PC-9 (cell line): Measurements from ENCODE around the gene TK1. TPM values are rescaled to one million over a fixed set of nuclear protein-coding genes. Genes with fewer than 3 reads are reported as not detected.

Experiments
- BruUV-seq: library from RNA; stranded (reverse); fragments of 400-500 nt; replicated peaks from 2 replicates; lab custom pipeline; 2021; lab: Mats Ljungman, UMichigan
- CTCF ChIA-PET: fragments of 300-600 bp; sonication (Branson Sonifier 250); formaldehyde crosslinking; loops from one replicate; lab custom pipeline; 2022; ENCODE audit warnings: antibody characterized with exemption; lab: Charles Lee
- POLR2A ChIA-PET: fragments of 300-600 bp; sonication (Branson Sonifier 250); formaldehyde crosslinking; loops from one replicate; lab custom pipeline; 2022; ENCODE audit warnings: antibody characterized with exemption; ENCODE audit not compliant: unreplicated experiment; lab: Charles Lee
- DNase-seq, 2 experiments: peaks; one replicate each; pipeline versions ENCODE4 v3.0.0 to v3.0.0-alpha.2; 2015 to 2022; ENCODE audit warnings: mixed read lengths in 1 of 2
- H2AFZ ChIP-seq: fragments of 200-600 bp; sonication (generic); 2 replicates; pipeline ENCODE4 v1.8.1; 2017; ENCODE audit warnings: antibody characterized with exemption
- H3F3A ChIP-seq: fragments of 200-600 bp; sonication (generic); 2 replicates; pipeline ENCODE4 v1.8.1; 2017; ENCODE audit warnings: antibody characterized with exemption, mild to moderate bottlenecking, low read depth; ENCODE audit not compliant: insufficient read depth
- H3K27ac ChIP-seq: fragments of 200-600 bp; sonication (generic); 2 replicates; pipeline ENCODE4 v1.6.1; 2016; ENCODE audit warnings: mixed run types
- H3K27me3 ChIP-seq: fragments of 200-600 bp; sonication (generic); 2 replicates; pipeline ENCODE4 v1.6.1; 2016; ENCODE audit warnings: low read depth, mixed run types; ENCODE audit not compliant: insufficient read depth
- H3K36me3 ChIP-seq: fragments of 200-600 bp; sonication (generic); 2 replicates; pipeline ENCODE4 v1.6.1; 2016; ENCODE audit warnings: low read depth, mixed run types
- H3K4me1 ChIP-seq: fragments of 200-600 bp; sonication (generic); replicated peaks from 2 replicates; pipeline ENCODE4 v1.6.1; 2016; ENCODE audit warnings: mixed run types; ENCODE audit not compliant: insufficient read depth
- H3K4me2 ChIP-seq: fragments of 200-600 bp; sonication (generic); 2 replicates; pipeline ENCODE4 v1.6.1; 2017; ENCODE audit warnings: mixed run types
- H3K4me3 ChIP-seq: fragments of 200-600 bp; sonication (generic); 2 replicates; pipeline ENCODE4 v1.6.1; 2016; ENCODE audit warnings: mixed run types
- H3K79me2 ChIP-seq: fragments of 200-600 bp; sonication (generic); 2 replicates; pipeline ENCODE4 v1.6.1; 2017; ENCODE audit warnings: low read depth, mixed run types
- H3K9me2 ChIP-seq: fragments of 200-600 bp; sonication (generic); 2 replicates; pipeline ENCODE4 v1.8.1; 2017; ENCODE audit warnings: mild to moderate bottlenecking; ENCODE audit not compliant: insufficient read depth
- H3K9me3 ChIP-seq: fragments of 200-600 bp; sonication (generic); 2 replicates; pipeline ENCODE4 v1.8.1; 2016; ENCODE audit warnings: low read depth; ENCODE audit not compliant: insufficient read depth
- H4K20me1 ChIP-seq: fragments of 200-600 bp; sonication (generic); 2 replicates; pipeline ENCODE4 v1.8.1; 2017; ENCODE audit not compliant: insufficient read depth
- EZH2 ChIP-seq: fragments of 200-600 bp; sonication (generic); IDR thresholded peaks from 2 replicates; pipeline ENCODE4 v1.8.0; 2017; ENCODE audit warnings: antibody characterized with exemption, low read depth
- intact Hi-C: fragments of 100-400 bp; cut with micrococcal nuclease; formaldehyde crosslinking; loops from one replicate; pipeline ENCODE4 v1.10.0; 2022; ENCODE audit not compliant: unreplicated experiment
- total RNA-seq: library from RNA; stranded (reverse); gene quantifications from 2 replicates; pipeline ENCODE4 v1.2.3, GENCODE V29; 2021
- TF ChIP-seq, protein P1 (sequence below): fragments of 200-600 bp; sonication (generic); conservative IDR thresholded peaks from 2 replicates; pipeline ENCODE4 v1.6.1; 2017; ENCODE audit warnings: mixed run types, antibody characterized with exemption, mild to moderate bottlenecking, moderate library complexity

Gene TK1
- total RNA-seq, 1 experiment from 2014 or later = 137 TPM

DNA sequence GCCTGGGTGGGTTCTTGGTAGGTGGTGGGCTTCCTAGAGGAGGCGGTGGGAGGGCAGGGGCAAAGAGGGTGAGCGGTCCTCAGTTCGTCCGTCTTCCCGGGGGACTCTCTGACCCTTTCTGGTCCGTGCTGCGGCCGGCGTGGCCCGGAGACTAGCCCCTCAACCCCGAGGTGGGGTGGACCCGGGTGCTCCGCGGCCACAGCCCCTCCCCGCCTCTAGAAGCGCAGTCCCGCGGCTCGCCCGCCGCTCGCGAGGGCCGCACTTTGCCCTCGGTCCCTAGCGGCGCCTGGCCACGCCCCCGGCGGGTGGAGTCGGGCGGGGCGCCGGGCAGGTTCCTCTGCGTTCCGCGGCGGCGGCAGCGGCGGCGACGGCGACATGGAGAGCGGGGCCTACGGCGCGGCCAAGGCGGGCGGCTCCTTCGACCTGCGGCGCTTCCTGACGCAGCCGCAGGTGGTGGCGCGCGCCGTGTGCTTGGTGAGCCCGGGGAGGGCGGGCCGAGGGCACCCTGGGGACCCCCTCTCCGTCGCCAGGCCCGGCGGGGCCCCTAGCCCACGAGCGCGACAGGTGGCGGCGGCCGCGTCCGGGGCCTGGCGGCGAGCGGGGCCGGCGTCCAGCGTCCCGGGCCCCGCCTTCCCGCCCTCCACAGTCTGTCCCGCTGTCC, 18.5 kb downstream of the TK1 start, which contains the start of gene SYNGR2:
Gene SYNGR2, plus strand, starts transcription at position 340 of the 661 bp plus-strand sequence. Its CDS starts 36 bp downstream, at position 376.
- H3K79me2 ChIP-seq = 0 out of 2 replicates have a peak, but pooled peaks cover 6% of the 10 kb centered on the region
- intact Hi-C loops = no loop called here
- DNase-seq = peak; percentile 55 to 89
- peaks cover 10% of the 10 kb centered on the region; the same call in 1 of the 2 replicates for H3K4me1 ChIP-seq
- POLR2A ChIA-PET = no interaction called here
- TF ChIP-seq EZH2 = no peak
- TF ChIP-seq, protein P1, sequence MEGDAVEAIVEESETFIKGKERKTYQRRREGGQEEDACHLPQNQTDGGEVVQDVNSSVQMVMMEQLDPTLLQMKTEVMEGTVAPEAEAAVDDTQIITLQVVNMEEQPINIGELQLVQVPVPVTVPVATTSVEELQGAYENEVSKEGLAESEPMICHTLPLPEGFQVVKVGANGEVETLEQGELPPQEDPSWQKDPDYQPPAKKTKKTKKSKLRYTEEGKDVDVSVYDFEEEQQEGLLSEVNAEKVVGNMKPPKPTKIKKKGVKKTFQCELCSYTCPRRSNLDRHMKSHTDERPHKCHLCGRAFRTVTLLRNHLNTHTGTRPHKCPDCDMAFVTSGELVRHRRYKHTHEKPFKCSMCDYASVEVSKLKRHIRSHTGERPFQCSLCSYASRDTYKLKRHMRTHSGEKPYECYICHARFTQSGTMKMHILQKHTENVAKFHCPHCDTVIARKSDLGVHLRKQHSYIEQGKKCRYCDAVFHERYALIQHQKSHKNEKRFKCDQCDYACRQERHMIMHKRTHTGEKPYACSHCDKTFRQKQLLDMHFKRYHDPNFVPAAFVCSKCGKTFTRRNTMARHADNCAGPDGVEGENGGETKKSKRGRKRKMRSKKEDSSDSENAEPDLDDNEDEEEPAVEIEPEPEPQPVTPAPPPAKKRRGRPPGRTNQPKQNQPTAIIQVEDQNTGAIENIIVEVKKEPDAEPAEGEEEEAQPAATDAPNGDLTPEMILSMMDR = no peak
- no peaks in the 10 kb centered on the region for H3K36me3 ChIP-seq
- H2AFZ ChIP-seq = peak within 1 kb of the TSS; percentile 58; the same call in 1 of the 2 replicates
- H3K4me2 ChIP-seq = peak within 1 kb of the TSS; percentile 81
- H3K4me3 ChIP-seq = peak within 1 kb of the TSS; percentile 67
- H3K27me3 ChIP-seq = no peaks in the 10 kb centered on the region
- CTCF ChIA-PET = interaction anchor here (0.6 to 1.1 kb wide), 3 partner anchors 18 to 873 kb away, joined by 4 to 7 read pairs (median 5); partner anchors contain the start of gene TK1
- no TSS peak for BruUV-seq
- peaks cover 7% of the 10 kb centered on the region; the same call in 1 of the 2 replicates for H4K20me1 ChIP-seq
- no peaks in the 10 kb centered on the region for H3K9me2 ChIP-seq
- no peak within 1 kb of the TSS for H3K27ac ChIP-seq
- H3F3A ChIP-seq = peaks cover 15% of the 10 kb centered on the region
- H3K9me3 ChIP-seq = no peaks in the 10 kb centered on the region

- intact Hi-C loops = no loop called here
- BruUV-seq = no TSS peak
Measured at GRCh38 chr17:78166416-78166815, 20.4 kb downstream of the TK1 start.

GRCh38 chr17:78164748-78165607, 21.9 kb downstream of the TK1 start:
- CTCF ChIA-PET = no interaction called here
- 0 out of 2 replicates have a peak, but pooled peaks cover 4% of the 10 kb centered on the region for H3K79me2 ChIP-seq
- H3K9me3 ChIP-seq = no peaks in the 10 kb centered on the region
- peaks cover 5% of the 10 kb centered on the region; the same call in 1 of the 2 replicates for H3K4me1 ChIP-seq
- H3K4me3 ChIP-seq = no peak overlapping the region
- POLR2A ChIA-PET = no interaction called here
- no TSS peak for BruUV-seq
- intact Hi-C loops = no loop called here
- H2AFZ ChIP-seq = no peak overlapping the region
- DNase-seq = no peak
- H3K4me2 ChIP-seq = no peak overlapping the region
- H3K36me3 ChIP-seq = no peaks in the 10 kb centered on the region
- no peaks in the 10 kb centered on the region for H3K9me2 ChIP-seq
- TF ChIP-seq EZH2 = no peak
- TF ChIP-seq, protein P1 = no peak
- peaks cover 6% of the 10 kb centered on the region for H3F3A ChIP-seq
- H4K20me1 ChIP-seq = peaks cover 6% of the 10 kb centered on the region; the same call in 1 of the 2 replicates
- no peak overlapping the region for H3K27ac ChIP-seq
- H3K27me3 ChIP-seq = no peaks in the 10 kb centered on the region

More at GRCh38 chr17:78166416-78166815, 20.4 kb downstream of the TK1 start:
- ChIA-PET POLR2A (no interaction called here), CTCF (no interaction called here)
- no peak for DNase-seq
- Histone ChIP-seq H3K36me3 (no peaks in the 10 kb centered on the region), H3K27ac (no peak overlapping the region), H3K27me3 (no peaks in the 10 kb centered on the region), H4K20me1 (peaks cover 7% of the 10 kb centered on the region; the same call in 1 of the 2 replicates), H3K9me2 (no peaks in the 10 kb centered on the region), H3K4me1 (peaks cover 5% of the 10 kb centered on the region; the same call in 1 of the 2 replicates), H3F3A (peaks cover 15% of the 10 kb centered on the region), H3K79me2 (0 out of 2 replicates have a peak, but pooled peaks cover 6% of the 10 kb centered on the region), H3K4me3 (no peak overlapping the region), H2AFZ (no peak overlapping the region), H3K9me3 (no peaks in the 10 kb centered on the region), H3K4me2 (no peak overlapping the region)
- no peak for TF ChIP-seq EZH2
